Myocyte (in vitro differentiated cells): ENCODE results near the gene TAF4. TPM values are rescaled to one million over a fixed set of nuclear protein-coding genes. Genes with fewer than 3 reads are reported as not detected.
A peak's percentile ranks its signal among the peaks of the same experiment; 100 is the strongest.

Experiments used
- DNase-seq: peaks from one replicate; pipeline ENCODE4 v3.0.0-alpha.2; 2012; ENCODE audit warnings: low read depth
- total RNA-seq: library from RNA; depleted of rRNA; stranded (reverse); fragments of >200 nt; gene quantifications from 2 replicates; pipeline ENCODE4 v1.2.3, GENCODE V29; 2014

Gene TAF4
- total RNA-seq, 1 donor from 2014 or later: 6.4 TPM

DNA sequence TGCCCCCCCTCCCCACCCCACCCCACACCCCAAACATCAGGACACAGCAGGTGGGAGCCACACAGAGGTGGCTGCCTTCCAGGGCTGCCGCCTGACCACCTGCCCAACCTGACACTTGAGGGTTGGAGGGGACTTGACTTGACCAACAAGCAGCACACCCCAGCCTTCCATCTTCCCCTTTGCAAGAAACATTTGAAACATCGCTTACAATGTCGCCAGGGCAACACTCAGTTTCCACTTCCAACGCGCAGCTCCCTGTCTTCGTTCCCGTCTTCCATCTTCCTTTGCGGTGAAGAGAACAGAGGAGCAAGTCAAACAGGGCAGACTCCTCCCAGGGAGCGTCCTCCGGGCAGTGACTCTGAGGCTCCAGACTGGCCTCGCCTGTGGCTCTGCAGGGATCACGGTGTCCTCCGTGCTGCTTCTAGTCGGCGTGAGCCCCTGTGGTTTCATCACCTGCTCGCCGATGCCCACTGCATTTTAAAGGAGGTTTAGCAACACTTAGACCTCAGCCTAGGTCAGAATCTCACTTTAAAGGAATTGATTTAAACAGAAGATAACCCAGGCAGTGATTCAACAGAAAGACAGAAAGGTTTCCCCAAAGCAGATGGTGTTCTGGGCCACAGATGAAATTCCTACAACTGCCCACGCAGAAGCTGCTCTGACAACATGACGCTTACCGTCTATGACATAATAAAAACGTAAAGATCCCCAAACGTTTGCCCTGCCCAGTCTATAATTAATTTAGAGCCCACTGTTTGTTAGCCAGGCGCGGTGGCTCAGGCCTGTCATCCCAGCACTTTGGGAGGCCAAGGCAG lies 130.8 kb downstream of the TAF4 start:
- no peak for DNase-seq

GRCh38 chr20:61933951-61934715 lies 131.5 kb downstream of the TAF4 start:
- DNase-seq: no peak

GRCh38 chr20:61933481-61933950 lies 132.2 kb downstream of the TAF4 start:
- no peak for DNase-seq

- DNase-seq: no peak
Measured at GRCh38 chr20:61932711-61933480, 132.8 kb downstream of the TAF4 start.

DNA sequence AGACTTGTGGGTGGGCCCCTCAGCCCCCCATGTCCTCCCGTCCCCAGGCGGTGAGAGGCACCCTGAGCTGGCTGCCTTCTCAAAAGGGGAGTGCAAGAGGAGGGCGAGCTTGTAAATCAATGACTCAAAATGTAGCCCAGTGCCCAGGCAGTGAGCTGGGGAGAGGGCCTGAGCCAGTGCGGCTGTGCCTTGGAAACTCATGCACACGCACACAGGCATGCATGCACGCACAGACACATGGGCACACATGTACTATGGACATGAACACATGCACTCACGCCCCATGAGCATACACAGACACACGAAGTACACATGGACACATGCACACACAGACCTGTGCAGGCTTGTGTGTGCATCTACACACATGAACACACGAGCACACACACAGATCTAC lies 133.5 kb downstream of the TAF4 start:
- DNase-seq: no peak

GRCh38 chr20:61931476-61932198 lies 134.0 kb downstream of the TAF4 start:
- DNase-seq: no peak

DNA sequence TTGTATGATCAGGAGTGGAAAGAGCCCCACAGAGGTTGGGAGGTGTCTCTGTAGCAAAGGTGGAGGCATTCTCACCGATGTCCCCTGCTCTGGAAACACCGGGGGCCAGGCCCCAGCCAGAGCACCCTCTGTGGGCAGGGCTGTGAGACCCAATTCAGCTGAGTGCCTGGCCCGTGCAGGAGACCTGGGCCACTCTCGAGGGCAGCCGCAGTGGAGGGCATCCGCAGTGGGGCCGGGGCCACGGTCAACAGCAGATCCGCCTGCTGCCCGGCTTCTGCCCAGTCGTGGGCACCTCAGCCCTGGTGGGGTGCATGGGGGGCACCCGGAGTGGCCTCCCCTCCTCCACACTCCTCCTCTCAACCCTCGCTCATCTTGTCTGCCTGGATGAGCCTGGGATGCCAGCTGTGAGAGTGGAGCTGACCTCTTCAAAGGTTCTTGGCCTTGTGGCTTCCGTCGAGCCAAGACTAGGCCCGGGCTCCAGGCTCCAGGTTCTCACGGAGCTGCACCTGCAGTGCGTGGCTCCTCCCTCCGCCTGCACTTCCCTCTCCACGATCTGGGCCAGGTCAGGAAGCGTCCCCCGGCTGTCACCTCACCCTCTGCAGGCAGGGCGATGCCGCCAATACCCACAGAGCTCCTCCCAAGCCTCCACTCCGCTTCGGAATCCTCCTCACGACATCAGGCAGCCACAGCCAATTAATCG lies 134.8 kb downstream of the TAF4 start:
- no peak for DNase-seq

- DNase-seq: no peak
Measured at GRCh38 chr20:61929971-61930666, 135.6 kb downstream of the TAF4 start.

GRCh38 chr20:61929561-61929960 lies 136.1 kb downstream of the TAF4 start:
- DNase-seq: no peak

DNA sequence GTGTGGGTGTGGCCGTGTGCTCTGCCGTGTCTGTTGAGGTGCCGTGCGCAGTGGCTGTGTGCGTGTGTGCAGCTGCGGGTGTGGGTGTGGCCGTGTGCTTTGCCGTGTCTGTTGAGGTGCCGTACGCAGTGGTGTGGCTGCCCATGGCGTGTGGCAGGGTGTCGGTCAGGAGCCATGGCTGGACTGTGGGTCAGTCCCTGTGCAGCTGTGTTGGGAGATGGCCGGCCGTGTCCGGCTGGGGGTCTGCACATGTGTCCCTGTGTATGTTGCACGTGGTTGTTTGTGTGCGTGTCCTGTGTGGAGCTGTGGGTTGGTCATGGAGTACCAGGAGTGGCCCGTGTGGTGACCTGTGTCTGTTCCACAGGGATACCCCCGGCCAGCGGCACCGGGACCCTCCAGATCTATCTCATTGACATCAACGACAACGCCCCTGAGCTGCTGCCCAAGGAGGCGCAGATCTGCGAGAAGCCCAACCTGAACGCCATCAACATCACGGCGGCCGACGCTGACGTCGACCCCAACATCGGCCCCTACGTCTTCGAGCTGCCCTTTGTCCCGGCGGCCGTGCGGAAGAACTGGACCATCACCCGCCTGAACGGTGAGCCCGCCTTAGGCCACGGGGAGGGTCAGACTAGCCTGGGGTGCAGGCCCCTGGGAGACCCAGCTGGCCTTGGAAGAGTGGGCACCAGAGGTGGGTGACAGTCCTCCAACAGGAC lies 137.7 kb downstream of the TAF4 start:
- DNase-seq: no peak

DNA sequence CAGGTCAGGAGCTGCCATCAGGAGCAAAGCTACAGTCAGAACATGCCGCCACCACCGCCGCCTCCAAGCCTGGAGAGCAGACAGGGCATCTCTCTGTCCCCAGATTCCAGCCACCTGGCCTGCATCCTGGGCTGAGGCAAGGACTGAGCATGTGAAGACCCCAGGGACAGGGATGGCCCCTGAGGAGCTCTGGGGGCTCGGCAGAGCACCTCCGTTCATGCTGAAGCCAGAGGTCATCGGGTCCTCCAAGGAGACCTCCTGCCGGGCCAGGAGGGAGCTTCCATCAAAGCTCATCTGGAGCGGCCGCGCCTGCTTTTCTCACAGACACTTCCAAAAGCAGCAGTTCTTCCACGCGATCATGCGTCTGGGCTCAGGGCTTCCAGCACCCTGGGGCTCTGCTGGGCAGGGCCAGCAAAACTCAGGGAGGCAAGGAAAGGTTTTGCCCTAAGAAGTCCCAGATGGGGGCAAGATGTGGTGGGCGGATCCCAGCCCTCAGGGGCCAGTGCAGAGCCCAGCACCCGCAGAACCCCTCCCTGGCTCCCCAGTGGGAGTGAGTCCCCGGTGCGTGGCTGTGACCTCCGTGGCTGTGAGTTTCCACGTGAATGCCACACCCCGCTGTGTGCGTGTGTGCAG lies 138.4 kb downstream of the TAF4 start:
- no peak for DNase-seq

DNA sequence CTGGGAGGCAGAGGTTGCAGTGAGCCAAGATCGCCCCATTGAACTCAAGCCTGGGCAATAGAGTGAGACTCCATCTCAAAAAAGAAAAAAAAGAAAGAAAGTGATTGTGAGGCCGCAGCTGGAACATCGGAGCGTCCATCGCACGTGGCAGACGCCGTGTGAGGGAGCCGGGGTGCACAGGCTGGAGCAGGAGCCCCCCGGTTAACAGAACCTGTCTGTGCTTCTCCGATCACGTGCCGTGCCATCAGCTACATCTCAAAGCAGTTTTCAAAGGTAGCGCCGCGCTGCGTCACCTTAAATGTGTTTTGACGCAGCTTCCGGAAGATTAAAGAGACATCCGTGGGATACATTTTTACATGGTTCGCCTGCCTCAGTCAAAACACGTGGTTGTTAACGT lies 138.9 kb downstream of the TAF4 start:
- DNase-seq: no peak

DNA sequence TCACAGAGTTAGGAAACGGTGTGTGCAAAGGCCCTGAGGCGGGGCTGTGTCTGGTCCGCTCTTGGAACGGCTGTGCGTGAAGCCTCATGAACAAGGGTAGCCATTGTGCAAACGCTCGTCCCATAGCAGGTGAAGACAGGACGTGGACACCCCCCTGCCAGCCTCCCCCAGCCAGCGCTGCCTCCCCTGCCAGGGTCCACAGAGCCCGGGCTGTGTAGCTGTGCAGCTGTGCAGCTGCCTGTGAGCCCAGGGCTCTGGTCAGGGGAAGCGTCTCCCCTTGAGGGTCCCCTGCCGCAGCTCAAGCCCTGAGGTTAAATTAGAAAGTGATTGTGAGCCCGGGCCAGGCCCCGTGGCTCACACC lies 139.4 kb downstream of the TAF4 start:
- no peak for DNase-seq

- DNase-seq: peak; percentile 4
Measured at GRCh38 chr20:61925555-61926252, 140.0 kb downstream of the TAF4 start.

GRCh38 chr20:61924858-61925554 lies 140.7 kb downstream of the TAF4 start:
- no peak for DNase-seq
